GM21447 (cell line): ENCODE data around the gene OR14K1.
"Not testable (repeated sequence)": the region's sequence is repeated elsewhere in the genome, so short reads cannot be mapped to it uniquely, and the experiment has no call there.

Experiments used
- ATAC-seq: cut with Tn5 transposase; IDR thresholded peaks from one replicate; pipeline ENCODE4 v1.9.1; 2021; ENCODE audit not compliant: unreplicated experiment

The OR14K1 gene, protein sequence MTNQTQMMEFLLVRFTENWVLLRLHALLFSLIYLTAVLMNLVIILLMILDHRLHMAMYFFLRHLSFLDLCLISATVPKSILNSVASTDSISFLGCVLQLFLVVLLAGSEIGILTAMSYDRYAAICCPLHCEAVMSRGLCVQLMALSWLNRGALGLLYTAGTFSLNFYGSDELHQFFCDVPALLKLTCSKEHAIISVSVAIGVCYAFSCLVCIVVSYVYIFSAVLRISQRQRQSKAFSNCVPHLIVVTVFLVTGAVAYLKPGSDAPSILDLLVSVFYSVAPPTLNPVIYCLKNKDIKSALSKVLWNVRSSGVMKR

DNA sequence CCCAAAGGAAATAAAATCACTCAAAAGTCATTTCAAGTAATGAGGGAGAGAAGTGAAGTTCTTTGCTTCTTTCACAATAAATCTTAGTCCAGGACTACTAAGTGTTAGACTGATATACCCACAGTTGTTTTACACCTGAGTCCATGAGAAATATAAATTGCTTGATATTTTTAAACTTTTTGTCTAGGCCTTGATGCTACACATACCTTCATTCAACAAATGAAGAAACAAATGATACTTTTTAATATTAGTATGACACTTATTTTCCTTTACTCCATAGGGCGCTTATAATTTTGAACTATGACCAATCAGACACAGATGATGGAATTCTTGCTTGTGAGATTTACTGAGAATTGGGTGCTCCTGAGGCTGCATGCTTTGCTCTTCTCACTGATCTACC, at the start of gene OR14K1:
TSS of gene OR14K1 (plus strand) at position 301 of the 400 bp plus-strand sequence. CDS start at position 301, 0 bp downstream.
- no peak for ATAC-seq

DNA sequence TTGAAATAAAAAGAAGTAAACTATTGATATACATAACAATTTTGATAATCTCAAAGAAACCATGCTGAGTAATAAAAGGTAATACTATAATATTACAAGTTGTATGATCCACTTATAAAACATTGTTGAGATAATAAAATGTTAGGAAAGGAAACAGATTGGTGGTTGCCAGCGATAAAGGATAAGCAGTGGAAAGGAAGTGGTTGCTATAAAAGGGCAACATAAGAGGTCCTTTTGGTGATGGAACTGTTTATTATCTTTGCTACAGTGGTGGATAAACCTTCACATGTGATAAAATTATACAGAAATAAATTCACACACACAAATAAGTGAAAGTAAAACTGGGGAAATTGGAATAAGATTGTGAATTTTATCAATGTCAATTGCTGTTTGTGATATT, 37.1 kb upstream of the OR14K1 start:
- ATAC-seq, result no peak

DNA sequence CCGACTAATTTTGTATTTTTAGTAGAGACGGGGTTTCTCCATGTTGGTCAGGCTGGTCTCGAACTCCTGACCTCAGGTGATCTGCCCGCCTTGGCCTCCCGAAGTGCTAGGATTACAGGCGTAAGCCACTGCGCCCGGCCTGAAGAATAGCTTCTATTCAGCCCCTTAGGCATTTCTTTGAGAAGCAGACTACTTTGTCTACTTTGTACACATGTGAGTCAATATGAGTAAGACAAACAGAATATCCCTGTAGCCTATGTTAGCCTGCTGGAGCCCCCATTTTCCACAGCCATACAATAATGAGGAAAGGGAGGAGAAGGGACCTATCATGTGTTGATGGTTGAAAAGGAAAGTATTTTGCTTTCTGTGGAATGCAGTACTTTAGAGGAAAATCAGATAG, 27.7 kb upstream of the OR14K1 start:
- ATAC-seq, result not testable (repeated sequence)

DNA sequence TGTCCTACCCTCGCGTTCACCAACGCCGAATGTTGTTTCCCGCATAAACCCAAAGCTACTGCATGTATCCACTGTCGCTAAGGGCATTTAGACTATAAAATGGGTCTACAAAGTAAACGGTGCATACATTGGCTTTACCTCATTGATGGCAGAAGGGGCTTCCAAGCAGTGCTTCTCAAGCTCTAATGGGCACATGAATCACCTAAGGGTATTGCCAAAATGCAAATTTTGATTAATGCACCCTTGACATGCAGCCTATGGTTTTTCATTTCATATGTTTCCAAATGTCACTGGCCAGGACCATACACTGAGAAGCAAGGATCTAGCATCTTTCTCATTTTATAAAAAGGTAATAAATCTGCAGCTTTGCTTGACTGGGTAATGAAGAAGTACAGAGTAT, 24.7 kb upstream of the OR14K1 start:
- no peak for ATAC-seq

DNA sequence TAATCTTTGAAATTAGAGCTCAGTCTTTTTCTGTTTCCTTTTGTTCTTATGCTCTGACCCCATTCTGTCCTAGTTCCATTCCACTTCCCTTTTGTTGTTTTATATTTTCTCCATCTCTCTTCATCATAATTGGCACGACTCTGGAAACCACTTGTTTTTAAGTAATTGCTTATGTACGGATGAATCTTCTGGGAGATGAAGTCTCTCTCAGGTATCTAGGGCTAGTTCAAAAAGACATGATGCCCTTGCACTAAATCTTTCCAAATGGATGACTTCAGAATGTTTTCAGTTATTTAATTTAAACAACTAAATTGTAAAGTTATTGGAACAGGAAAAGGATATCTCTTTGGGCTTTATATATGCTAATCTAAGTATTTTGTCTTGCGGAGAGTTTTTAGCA, 21.9 kb upstream of the OR14K1 start, which contains the start of gene OR6F1:
TSS of gene OR6F1 (minus strand) at position 101 of the 400 bp plus-strand sequence. CDS start 3,891 bp downstream, outside the sequence.
- ATAC-seq, result no peak

DNA sequence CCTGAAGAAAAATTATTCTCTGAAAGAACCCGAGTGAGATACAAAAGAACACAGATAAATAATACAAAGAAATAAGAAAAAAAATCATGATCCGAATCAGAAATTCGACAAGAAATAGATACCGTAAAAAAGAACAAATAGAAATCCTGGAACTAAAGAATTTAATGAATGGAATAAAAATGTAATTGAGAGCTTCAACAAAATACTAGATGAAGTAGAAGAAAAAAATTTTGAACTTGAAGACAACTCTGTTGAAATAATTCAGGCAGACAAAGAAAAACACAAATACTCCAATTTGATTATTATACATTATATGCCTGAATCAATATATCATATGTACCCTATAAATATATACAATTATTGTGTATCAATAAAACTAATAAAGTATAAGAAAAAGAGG, 17.2 kb upstream of the OR14K1 start:
- ATAC-seq, result no peak

DNA sequence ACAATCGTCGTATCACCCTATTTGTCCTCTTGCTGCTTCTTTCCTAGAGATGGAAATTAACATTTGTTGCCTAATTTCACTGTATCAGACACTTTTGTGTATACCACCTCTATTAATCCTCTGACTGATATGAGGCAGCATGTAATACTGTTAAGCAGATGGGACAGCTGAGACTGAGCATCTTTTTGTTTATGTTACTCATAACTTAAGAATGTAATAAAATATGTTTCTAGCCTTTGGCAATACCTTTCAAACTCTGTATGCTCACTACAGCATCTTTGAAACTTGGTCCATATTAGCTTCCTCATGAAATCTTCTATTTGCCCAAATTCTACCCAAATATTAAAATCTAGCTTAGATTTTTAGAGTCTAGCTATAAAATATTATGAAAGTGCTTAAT, 2.3 kb downstream of the OR14K1 start:
- no peak for ATAC-seq

DNA sequence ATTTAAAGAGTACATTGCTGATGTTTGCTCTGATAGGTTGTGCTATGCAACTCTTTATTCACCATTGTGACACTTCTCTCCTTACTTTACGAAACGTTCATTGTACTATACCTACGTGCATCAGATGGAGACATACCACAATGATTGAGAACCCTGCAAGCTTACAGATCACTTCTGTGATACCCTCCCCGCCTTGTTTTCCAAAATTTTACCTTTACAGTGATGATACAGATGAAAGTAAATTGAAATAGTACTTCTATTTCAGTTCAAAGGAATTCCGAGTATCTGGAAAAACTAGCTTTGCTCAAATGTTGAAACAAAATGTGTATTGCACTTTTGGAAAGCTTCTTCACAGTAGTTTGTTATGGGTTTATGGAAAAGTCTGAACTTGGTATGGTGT, 3.3 kb downstream of the OR14K1 start:
- no peak for ATAC-seq

DNA sequence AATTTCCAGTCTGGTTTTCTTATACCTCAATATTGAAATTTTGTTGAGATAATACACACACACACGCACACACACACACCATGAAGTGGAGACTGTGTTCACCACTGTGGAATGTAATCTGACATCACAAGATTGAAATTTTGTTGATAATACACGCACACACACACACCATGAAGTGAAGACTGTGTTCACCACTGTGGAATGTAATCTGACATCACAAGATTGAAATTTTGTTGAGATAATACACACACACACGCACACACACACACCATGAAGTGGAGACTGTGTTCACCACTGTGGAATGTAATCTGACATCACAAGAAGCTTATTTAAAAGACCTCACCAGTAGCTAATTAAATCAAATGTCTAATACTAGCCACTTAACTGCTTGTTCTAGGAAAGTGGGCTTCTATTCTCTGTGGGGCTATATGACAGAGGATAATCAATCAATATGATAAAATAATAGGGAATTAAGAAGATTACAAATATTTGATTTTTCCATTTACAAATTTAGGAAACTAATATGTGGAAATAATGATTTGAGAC, 3.9 kb downstream of the OR14K1 start:
- ATAC-seq, result not testable (repeated sequence)

DNA sequence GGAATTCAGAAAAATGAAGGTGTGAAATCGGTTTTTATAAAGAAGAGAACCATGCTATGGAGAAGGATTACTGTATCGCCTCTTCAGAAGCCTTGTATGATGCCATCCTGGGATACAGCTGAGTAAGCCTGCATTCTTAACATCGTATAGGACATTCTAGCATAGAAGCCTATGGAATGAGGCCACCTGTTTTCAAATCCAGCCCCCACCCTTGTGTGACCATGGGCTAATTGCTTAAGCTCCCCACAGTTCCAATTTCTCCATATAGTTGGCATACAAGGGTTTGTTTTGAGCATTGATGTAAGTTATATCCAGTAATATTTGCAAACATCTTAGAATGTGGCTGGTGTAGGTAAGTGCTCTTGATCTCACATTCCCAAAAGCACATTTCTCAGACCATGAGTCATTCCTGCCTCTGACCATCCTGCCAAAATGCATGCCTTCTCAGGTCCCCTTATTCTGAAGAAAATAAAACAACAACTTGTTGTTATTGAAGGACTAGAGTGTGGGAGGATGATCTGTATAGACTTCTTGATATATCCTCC, 8.0 kb downstream of the OR14K1 start:
- no peak for ATAC-seq

DNA sequence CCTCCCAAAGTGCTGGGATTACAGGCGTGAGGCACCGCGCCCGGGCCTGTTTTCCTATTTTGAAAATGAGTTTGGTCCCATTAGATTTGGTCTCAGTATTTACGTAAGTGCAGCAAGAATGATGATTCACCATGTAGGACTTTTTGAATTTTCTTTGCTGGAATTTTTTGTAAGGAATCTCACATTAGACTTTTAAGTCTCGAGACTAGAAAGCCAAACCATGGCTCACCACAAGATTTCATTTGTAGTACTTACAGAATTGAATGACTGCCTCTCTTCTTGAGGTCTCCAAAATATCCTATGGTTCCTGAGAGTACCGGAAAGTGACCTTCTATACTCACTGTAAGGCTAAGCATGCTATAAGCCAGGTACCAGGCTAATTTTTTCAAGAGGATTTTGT, 9.2 kb downstream of the OR14K1 start:
- no peak for ATAC-seq

DNA sequence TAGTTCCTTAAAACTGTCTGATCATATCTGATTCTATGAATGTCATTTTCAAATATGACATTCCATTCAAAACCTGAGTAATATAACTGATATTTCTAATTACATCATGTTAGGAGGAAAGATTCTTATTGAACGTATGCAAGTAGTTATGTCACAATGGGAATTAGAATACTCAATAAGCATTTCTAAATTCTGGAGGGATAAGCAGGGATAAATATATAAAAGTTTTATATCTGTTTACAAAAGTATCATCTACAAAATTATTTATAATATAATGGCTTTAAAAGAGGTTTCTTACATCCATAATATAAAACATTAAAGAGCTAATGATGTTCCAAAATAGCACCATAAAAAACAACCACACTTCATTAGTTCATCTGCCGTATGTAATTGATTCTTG, 9.6 kb downstream of the OR14K1 start, which contains the start of gene OR14A2:
TSS of gene OR14A2 (minus strand) at position 101 of the 400 bp plus-strand sequence.
- ATAC-seq, result no peak

DNA sequence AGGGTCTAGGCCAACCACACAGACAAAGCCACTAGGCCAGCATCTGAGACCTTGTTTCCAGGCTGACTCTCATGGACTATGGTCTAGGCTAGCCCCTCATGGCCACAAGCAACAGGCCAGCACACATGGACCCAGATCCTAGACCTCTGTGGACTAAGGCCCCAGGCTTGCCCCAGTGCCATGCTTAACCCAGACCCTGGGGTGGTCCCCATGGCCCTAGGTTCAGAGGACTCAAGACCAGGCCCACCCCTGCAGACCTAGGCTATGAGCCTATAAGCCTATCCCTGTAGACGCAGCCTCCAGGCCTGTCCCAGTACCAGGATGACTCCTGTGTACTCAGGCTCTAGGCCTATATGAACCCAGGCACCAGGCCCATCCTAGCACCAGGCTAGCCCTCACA, 11.5 kb downstream of the OR14K1 start:
- no peak for ATAC-seq

DNA sequence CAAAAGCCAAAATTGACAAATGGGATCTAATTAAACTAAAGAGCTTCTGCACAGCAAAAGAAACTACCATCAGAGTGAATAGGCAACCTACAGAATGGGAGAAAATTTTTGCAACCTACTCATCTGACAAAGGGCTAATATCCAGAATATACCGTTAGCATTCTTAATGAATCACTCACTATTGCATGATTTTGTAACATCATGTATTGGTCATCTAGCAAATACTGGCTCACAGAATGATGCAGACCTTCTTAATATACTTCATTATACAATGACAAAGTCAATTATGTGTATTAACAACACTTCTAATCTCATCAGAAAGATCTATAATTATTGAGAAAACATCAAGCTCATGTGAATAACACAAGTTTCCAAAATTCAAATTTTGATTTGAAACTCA, 15.9 kb downstream of the OR14K1 start:
- ATAC-seq, result not testable (repeated sequence)

DNA sequence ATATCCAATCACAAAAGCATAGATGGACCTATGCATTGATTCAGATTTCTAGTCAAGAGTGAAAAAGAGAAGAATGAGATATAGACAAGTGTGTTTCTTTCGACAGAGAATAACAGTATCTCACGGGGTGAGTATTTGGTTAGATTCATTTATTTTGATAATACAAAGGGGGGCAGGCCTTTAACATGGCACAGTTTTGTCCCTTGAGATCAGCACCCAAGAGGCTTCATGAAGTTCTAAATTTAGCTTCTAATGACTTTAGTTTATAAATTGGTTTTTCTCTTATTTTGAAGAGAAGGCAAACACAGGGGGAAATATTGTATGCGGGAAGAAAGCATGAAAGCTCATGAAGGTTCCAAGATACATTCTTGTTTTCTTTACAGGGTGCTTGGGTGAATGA, 22.0 kb downstream of the OR14K1 start, which contains the start of gene OR1C1:
TSS of gene OR1C1 (minus strand) at position 101 of the 400 bp plus-strand sequence. CDS start 2,150 bp downstream, outside the sequence.
- ATAC-seq, result no peak

DNA sequence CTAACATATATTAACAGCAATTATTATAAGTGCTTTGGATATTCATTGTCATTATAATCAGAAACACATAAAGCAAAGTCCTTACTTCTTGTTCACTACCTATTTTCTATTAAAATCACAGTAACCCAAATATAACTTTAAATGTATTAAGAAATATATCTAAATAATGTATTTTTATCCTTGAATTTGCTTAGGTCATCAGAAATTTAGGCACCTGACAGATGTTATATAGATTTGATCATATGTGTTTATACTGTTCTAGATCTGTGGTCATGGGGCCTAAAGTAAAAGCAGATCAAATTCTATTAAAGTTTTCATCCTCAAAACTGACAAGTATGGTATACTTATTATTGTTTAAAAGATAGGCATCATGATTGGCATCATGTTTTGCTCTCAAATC, 31.2 kb downstream of the OR14K1 start:
- no peak for ATAC-seq
